Stimulated activated CD4-positive, alpha-beta T cell treated with anti-CD3 and anti-CD28 coated beads, TNF-alpha, amount 100 ng/mL, for 24 hours (primary cell): ENCODE results near the gene RTN4RL2.
A peak's percentile ranks its signal among the peaks of the same experiment; 100 is the strongest.

Experiments used
- DNase-seq, 3 experiments: peaks; one replicate each; pipeline ENCODE4 v3.0.0-alpha.2; 2020; ENCODE audit warnings: low read depth in 3 of 3

RTN4RL2 gene

GRCh38 chr11:57460022-57460757, at the start of gene RTN4RL2:
Gene RTN4RL2 (plus strand): TSS chr11:57460528. CDS start chr11:57460866, 338 bp downstream.
- DNase-seq, result peak in 1 of 3 experiments; percentile 58

GRCh38 chr11:57413681-57414080, 46.6 kb upstream of the RTN4RL2 start:
- DNase-seq, result no peak

- DNase-seq, result no peak
Measured at GRCh38 chr11:57414612-57415212, 45.6 kb upstream of the RTN4RL2 start.

- no peak for DNase-seq
Measured at GRCh38 chr11:57416436-57416835, 43.9 kb upstream of the RTN4RL2 start.

GRCh38 chr11:57417056-57417455, 43.3 kb upstream of the RTN4RL2 start:
- no peak for DNase-seq

GRCh38 chr11:57418131-57418530, 42.2 kb upstream of the RTN4RL2 start:
- no peak for DNase-seq

GRCh38 chr11:57419146-57419545, 41.2 kb upstream of the RTN4RL2 start:
- no peak for DNase-seq

GRCh38 chr11:57421066-57421465, 39.3 kb upstream of the RTN4RL2 start:
- DNase-seq, result no peak

- no peak for DNase-seq
Measured at GRCh38 chr11:57421805-57422204, 38.5 kb upstream of the RTN4RL2 start.

GRCh38 chr11:57422669-57423068, 37.7 kb upstream of the RTN4RL2 start:
- DNase-seq, result no peak

- no peak for DNase-seq
Measured at GRCh38 chr11:57424137-57424791, 36.1 kb upstream of the RTN4RL2 start.

- DNase-seq, result peak; percentile 70 to 89 (median 80)
Measured at GRCh38 chr11:57424792-57425564, 35.4 kb upstream of the RTN4RL2 start.

- no peak for DNase-seq
Measured at GRCh38 chr11:57425565-57426438, 34.5 kb upstream of the RTN4RL2 start.

- no peak for DNase-seq
Measured at GRCh38 chr11:57426439-57426928, 33.8 kb upstream of the RTN4RL2 start.

- DNase-seq, result peak; percentile 53 to 85 (median 69)
Measured at GRCh38 chr11:57426929-57427726, 33.2 kb upstream of the RTN4RL2 start, which contains the start of gene SLC43A3. Gene SLC43A3 (minus strand): TSS chr11:57427121. CDS start chr11:57426172, 949 bp downstream.

- no peak for DNase-seq
Measured at GRCh38 chr11:57427727-57428082, 32.6 kb upstream of the RTN4RL2 start.

GRCh38 chr11:57428643-57429042, 31.7 kb upstream of the RTN4RL2 start:
- DNase-seq, result no peak

- no peak for DNase-seq
Measured at GRCh38 chr11:57429946-57430345, 30.4 kb upstream of the RTN4RL2 start.

GRCh38 chr11:57430952-57431351, 29.4 kb upstream of the RTN4RL2 start:
- no peak for DNase-seq

- no peak for DNase-seq
Measured at GRCh38 chr11:57432149-57432561, 28.2 kb upstream of the RTN4RL2 start.
